ENCODE results near the gene CRISP3.
"Not testable (repeated sequence)": the region's sequence is repeated elsewhere in the genome, so short reads cannot be mapped to it uniquely, and the experiment has no call there.

Gene CRISP3, protein sequence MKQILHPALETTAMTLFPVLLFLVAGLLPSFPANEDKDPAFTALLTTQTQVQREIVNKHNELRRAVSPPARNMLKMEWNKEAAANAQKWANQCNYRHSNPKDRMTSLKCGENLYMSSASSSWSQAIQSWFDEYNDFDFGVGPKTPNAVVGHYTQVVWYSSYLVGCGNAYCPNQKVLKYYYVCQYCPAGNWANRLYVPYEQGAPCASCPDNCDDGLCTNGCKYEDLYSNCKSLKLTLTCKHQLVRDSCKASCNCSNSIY

DNA sequence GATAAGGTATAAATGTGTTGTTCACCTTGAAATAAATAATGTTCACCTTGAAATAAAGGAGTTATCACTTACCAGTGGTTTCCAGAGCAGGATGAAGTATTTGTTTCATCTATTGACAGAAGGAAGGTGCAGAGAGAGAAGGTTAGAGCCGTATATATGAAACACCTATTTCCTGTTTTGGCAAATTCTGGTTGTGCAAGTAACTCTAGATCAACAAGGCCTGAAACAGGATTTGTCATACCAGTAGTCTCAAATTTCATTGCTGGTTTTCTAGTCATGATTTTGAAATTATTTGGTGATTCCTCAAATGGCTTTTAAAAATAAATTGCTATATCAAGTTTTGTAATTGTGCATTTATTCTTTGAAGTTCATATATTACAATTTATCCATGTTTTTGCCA lies at the start of gene CRISP3:
CRISP3 (minus strand) TSS at position 130 of the 400 bp plus-strand sequence; CDS start at position 109, 21 bp downstream.
- DNase-seq = peak; percentile 77

DNA sequence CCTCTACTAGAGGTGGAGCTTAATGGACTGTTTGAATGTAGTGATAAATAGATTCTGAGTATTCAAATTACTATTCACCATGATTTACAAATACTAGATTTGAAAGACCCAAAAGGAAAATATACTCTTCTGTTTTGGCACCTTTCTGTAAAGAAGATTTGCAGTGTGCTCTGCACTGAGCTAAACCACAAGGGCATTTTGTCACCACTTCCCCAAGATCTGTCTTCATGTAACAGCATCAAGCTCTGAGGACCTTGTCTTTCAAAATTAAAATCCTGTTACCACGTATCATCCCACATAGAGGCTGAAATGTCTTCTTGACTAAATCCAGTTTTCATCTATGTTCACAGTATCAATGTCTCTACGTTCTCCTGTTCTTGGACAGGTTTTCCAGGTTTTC lies 46.2 kb upstream of the CRISP3 start:
- no peak for DNase-seq

DNA sequence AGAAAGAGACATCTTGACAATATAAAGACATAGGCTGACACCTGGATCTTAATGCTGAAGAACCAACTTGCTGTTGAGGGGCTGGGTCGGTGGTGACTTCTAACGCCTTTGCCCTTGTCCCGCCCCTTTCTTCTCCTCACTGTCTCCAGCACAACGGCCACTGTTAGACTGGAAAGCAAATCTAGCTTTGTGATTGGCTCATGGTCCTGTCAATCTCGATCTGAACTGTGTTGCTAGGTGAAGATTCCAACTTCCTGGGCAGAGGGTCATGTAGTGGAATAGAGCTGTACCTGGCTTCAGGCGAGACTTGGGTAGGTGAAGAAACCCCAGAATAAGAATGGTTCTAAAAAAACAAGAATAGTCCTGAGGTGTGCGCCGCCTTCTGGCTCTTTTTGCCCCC lies 43.0 kb upstream of the CRISP3 start, which contains the start of gene PGK2:
PGK2 (minus strand) TSS at position 110 of the 400 bp plus-strand sequence; CDS start at position 12, 98 bp downstream.
- DNase-seq = no peak

DNA sequence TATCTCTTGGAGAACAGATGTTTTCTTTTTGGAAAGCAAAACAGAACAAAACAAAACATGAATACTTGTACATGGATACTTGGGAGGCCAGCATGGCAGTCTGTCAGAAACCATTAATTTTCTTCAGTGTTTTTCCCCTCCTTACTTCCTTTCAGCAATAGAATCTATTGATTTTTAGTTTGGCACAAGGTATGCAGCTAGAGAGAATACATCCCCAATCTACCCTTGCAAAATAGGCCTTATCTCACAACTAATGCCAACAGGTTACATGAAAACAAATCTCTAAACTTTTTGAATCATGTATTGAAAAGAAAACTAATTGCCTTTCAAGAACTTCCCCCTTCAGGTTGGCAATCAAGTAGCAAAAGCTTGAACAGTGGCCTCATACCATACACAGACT lies 40.1 kb upstream of the CRISP3 start:
- DNase-seq = no peak

DNA sequence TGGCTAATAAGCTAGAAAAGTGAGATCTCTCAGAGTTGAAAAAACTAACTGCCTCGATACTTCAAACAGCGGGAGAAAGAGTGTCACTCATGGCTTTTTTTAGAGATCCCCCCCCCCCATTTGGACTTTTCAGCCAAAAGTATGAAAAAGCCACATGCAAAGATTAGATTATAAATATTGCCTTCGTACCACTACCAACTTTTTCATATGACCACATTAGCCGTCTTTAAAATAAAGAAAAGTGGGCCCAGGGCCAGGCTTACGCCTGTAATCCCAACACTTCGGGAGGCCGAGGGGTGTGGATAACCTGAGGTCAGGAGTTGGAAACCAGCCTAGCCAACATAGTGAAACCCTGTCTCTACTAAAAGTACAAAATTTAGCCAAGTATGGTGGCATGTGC lies 38.5 kb upstream of the CRISP3 start:
- no peak for DNase-seq

DNA sequence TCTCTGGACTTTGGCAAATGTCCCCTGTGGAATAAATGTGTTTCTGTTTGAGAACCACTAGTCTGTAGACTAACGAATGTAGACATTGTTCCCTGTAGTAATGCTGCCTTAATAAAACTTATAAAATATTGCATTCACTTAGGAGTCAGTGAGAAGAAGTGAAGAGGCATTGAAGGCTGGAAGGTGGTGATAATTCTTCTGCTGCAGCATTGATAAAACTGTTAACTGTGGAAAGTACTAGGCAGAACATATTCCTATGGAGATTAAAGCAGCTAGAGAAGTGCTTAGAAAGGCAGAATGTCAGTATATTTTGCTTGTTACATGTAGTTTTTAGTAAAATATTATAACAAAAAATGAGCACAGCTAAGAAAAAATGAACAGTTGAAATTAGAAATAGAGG lies 38.1 kb upstream of the CRISP3 start:
- no peak for DNase-seq

DNA sequence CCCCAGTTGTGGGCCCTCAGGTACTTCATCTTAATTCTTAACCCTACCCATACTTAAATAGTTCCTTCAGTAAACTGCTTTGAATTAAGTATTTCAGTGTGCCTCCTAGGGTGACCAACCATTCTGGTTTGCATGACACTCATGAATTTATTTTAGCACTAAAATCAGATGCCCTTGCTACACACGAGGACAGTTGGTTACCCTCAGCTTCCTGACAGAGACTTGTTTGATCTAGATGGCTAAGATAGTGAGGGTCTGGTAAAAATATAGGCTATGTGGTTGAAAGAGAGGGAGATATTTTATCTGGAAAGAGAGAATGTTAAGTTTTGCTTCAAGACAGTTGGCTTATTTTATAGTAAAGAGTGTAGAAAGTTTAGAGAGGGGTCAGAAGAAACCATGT lies 32.3 kb upstream of the CRISP3 start:
- no peak for DNase-seq

DNA sequence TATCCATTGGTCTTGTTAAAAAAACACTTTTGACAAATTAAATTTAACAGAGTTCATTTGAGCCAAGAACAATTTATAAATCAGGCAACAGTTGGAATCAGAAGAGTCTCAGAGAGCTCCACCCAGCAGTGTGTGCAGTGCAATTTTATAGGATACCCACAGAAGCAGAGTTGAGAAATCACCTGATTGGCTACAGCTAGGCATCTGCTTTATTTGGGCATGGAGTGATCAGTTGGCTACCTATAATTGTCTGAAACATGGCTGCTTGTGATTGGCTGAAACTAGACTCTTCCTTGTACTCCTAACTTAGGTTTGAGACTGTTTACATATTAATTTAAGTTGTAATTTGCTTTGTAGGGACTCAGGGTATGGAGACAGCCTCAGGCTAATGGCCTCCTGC lies 30.9 kb upstream of the CRISP3 start:
- DNase-seq = no peak

DNA sequence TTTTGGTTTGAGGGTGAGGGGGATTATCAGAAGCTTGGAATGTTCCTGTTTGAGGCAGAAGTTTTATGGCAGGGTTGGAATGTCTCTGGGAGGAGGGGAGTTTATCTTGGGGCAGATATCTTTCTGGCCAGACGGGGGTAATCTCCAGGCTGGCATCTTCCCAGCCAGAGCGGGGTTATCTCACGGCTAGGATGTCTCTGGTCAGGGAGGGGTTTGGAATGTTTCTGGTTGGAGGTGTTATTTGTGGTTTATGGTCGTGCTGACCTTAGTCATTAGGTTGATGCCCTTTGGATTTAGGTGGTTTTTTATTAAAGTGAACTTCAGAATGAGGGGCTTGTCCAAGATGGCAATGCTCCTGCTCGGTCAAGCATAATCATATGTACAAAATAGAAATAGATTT lies 28.1 kb upstream of the CRISP3 start:
- no peak for DNase-seq

DNA sequence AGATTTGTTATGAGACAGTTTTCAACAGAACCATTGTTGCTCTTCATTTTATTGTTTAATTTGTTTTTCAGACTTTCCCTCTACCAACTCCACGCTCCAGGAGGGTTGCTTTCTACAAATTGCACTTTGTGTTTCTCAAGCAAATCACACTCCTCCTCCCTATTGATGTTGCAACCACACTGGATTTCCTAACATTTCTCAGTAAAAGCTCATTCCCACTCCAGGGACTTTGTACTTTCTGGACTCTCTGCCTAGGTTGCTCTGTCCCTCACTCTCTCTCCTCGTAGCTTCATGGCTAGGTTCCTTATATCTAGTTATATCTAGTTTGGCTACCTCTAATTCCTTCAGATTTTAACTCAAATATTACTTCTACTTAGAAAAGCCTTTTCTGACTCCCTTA lies 22.6 kb upstream of the CRISP3 start:
- no peak for DNase-seq

DNA sequence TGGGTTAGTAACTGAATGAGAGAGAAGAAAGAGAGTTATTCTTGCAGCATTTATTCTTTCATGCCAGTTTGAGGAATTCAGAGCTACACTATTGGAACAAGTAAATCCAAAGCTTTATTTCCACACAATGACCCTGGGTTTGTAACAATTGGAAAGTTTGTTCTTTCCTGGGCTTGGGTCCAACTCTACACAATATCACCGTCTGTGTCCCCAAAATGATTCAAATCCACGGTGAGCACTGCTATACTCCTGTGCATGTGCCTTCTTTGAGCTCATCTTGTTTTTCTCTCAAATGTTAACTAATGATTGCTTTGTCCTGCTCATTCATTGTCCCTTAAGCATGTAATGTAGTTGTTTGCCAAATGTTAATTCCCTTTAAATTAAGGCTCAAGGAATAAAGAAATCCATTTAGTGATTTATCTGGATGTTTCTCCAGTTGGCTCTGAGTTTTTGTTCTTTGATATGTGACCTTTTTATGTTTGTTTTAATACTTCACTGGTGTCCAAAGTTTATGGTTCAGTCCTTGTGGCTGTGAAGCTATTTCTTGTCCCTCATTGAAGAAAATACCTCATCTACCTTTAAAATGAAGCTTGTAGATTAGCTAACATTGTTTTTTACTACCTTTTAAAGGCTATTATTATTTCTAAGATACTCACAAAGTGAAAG lies 20.5 kb upstream of the CRISP3 start:
- no peak for DNase-seq

DNA sequence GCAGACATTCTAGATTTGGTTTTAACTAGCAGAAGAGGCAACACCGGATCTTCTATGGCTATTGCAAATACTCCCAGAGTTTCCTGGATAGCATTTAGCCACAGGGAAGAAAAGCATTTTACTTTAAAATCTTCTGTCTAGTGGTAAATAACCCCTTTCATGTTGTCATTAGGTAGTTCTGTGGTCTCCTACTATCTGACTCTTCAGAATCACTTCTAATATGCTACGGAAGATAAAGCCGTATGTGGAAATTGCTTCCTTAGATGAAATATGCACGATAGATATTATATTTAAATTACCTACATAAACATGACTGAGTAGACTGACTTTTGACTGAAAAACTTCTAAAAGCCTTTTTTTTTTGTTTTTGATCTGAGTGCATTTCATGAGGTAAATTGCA lies 759 bp downstream of the CRISP3 start:
- DNase-seq = no peak

DNA sequence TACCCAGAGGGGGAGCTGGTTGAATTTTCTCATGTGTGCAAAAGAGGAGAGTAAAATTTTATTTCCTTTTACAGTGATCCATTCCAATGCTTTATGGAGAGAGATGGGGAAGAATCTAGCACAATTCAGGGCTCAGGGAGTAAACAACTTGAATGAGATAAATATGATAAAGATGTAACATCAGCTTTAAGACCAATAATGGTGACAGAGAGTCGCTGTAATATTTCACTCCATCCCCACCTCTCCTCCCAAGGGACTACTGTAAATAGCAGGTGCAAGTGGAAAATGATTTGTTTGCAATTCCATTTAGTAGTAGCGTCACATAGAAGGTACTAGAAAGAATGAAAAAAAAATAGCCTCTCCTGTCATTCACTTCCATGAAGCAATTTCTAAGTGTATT lies 4.8 kb downstream of the CRISP3 start:
- peak; percentile 28 for DNase-seq

DNA sequence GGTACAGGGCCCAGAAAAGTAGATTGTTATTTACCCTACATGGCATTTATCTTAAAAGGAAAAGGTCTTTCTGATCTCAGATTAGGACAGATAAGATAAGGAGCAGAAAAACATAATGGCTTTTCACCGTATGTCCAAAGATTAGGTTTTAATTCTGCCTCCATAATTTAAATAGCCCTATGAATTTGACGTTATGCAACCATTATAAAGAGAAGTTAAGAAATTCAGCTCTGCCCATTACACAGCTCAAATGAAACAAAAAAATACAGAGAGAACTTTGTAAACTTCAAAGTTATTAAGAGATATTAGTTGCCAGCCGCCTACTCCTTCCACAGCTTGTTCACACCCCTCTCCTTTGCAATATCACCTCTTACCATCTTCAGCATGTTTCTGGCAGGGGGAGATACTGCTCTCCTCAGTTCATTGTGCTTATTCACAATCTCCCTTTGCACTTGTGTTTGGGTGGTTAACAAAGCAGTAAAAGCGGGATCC lies 8.1 kb downstream of the CRISP3 start:
- DNase-seq = no peak

DNA sequence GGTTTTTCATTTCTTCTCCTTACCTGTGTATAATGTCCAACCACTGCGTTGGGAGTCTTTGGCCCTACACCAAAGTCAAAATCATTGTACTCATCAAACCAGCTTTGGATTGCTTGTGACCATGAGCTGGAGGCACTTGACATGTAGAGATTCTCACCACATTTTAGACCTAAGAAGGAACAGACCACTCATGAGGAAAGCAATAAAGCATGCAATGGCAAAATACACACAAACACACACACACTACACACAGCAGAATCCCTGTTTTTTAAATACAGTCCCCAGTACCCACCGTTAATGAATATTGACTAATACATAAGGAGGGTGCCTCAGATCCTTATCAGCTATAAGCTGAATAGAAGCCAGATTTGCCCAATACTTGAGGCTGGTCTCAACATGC lies 10.5 kb downstream of the CRISP3 start:
- no peak for DNase-seq

DNA sequence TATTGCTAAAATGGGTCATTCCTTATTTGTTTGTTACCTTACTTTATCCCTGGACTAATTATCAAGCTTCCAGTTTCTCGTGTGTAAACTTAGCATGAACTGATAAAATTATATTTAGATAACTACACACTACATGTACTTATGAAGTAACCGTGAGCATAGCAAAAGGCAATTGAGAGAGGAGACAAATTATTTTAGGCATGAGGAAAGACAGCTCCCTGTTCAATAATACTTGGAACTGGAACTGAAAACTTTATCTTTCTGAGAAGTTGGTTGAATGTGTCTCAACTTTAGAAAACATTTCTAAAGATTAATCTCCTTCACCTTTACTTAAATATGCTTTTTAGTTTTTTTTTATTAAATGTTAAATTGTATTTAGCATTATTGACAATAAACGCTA lies 11.4 kb downstream of the CRISP3 start:
- DNase-seq = no peak

DNA sequence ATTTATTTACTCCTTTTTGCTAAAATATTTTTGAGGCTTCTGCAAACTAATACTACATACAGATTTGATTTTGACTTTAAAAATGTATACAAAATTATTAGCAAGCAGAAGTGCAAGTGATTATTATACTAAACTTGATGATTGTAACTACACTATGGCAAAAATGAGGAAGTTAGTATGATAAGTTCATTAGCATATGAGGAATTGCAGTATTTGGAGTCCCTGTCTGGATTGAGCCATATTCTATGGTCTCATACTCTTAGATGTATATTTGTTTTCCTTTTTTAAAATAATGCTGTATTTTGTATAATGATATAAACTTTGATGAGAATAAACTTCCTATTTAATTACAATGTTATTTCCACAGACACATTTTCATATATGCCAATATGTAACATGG lies 13.9 kb downstream of the CRISP3 start:
- DNase-seq = no peak

DNA sequence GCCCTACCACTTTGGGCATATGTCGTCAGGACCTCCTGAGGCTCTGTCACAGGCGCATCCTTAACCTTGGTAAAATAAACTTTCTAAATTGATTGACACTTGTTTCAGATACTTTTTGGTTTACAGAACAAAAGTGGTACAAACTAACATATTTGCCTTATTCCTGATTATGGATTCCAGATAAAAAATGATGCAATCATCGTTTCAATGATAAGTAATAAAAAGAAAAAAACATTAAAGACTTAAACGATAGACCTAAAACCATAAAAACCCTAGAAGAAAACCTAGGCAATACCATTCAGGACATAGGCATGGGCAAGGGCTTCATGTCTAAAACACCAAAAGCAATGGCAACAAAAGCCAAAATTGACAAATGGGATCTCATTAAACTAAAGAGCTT lies 20.3 kb downstream of the CRISP3 start:
- not testable (repeated sequence) for DNase-seq

DNA sequence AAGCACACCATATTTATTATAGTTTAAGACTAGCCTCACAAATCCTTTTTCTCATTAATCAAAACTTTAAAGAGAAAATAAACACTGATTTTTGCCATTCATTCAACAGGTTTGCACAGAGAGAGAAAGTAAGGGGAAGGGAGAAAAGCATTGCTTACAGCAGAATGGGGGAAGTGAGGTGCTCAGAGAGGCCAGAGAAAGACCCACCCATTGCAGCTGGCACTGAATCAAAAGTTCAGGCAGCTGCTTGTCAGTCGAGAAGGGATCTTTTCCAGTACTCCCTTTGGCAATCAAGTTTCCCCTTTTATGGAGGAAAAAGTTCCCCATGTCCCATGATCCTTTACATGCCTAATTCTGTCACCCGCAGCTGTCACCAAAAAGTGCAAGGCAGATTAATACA lies 22.9 kb downstream of the CRISP3 start:
- no peak for DNase-seq

DNA sequence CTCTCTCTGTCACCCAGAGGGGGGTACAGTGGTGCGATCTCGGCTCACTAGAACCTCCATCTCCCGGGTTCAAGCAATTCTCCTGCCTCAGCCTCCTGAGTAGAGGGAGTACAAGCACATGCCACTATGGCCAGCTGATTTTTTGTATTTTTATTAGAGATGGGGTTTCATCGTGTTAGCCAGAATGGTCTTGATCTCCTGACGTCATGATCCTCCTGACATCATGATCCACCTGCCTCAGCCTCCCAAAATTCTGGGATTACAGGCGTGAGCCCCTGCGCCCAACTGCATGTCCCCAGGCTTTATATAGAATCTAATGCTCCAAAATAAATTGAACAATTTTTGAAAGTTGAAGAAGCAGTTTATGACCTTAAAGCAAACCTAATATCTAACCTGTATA lies 23.8 kb downstream of the CRISP3 start:
- no peak for DNase-seq

DNA sequence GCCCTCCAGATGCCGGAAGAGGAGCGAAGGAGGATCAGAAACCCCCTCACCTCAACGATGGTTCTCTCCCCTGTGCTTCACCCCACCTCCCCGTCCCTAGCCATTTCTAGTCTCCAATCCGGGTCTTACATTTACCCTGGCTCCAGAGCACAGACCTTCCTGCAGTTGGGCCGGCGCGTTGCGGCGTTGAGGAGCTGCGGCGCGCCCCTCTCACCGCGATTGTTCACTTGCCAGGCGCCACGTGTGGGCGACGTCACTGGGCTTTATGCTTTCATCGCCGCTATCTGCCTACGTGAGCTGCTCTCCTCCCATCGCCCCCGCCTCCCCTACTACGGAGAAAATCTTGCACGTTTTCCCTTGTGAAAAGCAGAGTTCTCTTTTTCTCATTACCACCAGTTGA lies 30.8 kb downstream of the CRISP3 start, which contains the start of gene CRISP2:
CRISP2 (minus strand) TSS at position 198 of the 400 bp plus-strand sequence. CDS start 4,347 bp downstream, outside the sequence.
- DNase-seq = peak; percentile 4

DNA sequence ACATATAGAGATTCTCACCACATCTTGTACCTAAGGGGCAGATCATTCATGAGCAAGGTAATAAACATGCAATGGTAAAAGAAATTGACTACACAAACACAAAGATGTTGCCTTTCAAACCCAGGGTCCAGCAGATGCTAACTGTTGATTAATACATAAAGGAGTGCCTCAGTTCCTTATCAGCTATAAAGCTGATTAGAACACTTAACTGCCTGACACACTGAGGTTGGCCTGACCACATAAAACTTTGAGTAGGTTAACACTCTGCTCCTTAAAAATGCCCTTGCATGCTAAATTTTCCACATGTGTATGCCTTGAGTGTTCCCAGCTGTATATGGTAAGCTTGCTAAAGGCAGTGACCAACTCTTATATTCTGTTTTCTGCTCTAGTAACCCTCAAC lies 45.7 kb downstream of the CRISP3 start:
- DNase-seq = no peak

DNA sequence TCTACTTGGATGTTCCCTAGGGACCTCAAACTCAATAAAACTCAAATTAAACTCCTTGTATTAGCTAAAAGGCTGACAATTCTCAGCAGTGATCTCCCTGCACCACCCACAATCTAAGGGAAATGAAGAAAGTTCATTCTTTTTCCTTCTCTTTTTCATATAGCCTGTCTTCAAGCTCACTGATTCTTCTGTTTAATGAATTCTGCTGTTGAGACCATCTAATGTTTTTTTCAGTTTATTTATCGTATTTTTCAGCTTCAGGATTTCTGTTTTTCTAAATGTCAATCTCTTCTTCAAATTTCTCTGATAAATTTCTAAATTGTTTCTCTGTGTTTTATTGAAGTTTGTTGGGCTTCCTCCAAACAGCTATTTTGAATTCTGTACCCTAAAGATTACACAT lies 50.7 kb downstream of the CRISP3 start:
- DNase-seq = no peak

DNA sequence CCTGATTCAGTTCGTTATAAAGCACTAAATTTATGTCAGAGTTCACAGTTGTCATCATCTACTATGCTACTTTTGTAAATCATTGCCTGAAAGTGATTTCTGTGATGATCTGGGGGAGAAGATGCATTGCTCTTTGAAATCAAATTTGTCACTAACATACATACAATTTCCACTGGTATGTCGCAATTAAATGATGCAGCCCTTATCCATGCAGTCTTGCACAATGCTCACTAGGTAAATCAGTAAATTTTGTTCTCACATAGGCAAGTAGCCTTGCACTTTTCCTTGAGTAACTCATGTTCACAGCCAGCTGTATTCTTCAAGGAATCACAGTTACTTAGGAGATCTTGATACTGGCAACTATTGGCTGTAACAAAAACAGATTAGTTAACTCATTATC lies 51.7 kb downstream of the CRISP3 start:
- DNase-seq = no peak

Measured in NCI-H2029 (cell line).